Left lobe of liver (tissue), 2 donors: Measurements from ENCODE around the gene GPR150. TPM values are rescaled to one million over a fixed set of nuclear protein-coding genes. Genes with fewer than 3 reads are reported as not detected.
A peak's percentile ranks its signal among the peaks of the same experiment; 100 is the strongest.

Experiments
- ATAC-seq: fragments of 200-7000 bp; cut with Tn5 transposase; one replicate; pipeline ENCODE4 v1.9.1; 2020; ENCODE audit warnings: mild to moderate bottlenecking, moderate library complexity
- DNase-seq: peaks from one replicate; pipeline ENCODE4 v3.0.0-alpha.2; 2020; ENCODE audit warnings: low spot score
- total RNA-seq: library from RNA; stranded (reverse); gene quantifications from one replicate; pipeline ENCODE4 v1.2.1, GENCODE V29; 2021
- donor health status: DM: no; HTN: no; CAD: no; lungs with moderate emphysema.
- donor health status: DM: no; HTN: yes; CAD: no.

GPR150 gene
- 0.23 TPM for total RNA-seq

- DNase-seq (peak; percentile 58), ATAC-seq (peak; percentile 66)
Observed at GRCh38 chr5:95620030-95620869, at the start of gene GPR150. GPR150 (plus strand) TSS chr5:95620087; CDS start chr5:95620276, 189 bp downstream.

GRCh38 chr5:95572016-95572415, 47.9 kb upstream of the GPR150 start:
- DNase-seq (no peak), ATAC-seq (no peak)

GRCh38 chr5:95581576-95581975, 38.3 kb upstream of the GPR150 start:
- ATAC-seq (no peak), DNase-seq (no peak)

GRCh38 chr5:95583992-95584391, 35.9 kb upstream of the GPR150 start:
- DNase-seq, result no peak
- no peak for ATAC-seq

DNA sequence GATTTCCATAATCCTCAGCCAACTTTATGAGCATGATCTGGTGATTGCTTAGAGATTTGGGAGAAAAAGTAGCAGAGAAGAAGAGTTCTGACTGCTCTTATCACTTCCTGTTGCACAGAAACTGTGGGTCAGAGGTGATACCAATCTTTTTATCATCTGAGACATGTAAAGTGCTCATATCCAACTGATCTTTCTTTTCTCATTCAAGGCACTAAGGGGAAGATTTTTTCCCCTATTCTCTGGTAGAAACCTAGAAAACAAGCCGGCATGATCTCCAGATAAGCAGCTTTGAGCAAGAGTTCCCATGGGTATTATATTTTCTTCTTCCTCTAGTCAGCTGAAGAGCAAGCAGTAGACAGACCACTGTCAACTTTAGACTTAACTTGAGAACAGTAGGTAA, 29.0 kb upstream of the GPR150 start:
- DNase-seq (no peak), ATAC-seq (no peak)

DNA sequence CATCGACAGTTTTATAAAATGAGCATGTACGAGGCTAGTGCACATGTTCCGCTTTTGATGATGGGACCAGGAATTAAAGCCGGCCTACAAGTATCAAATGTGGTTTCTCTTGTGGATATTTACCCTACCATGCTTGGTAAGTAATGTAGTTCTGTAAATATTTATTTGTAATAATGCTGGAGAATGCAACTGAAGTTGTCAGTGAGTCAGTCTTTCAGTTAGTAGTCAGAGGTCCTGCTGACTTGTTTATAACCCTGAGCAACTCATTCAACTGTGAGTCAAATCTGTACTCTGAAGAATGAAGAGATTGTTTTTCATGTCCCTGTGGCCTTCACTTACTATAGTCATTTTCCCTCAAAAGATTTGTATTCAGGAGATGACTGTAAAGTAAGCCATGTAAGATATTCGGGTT, 28.4 kb upstream of the GPR150 start:
- DNase-seq, result no peak

GRCh38 chr5:95595289-95595931, 24.5 kb upstream of the GPR150 start:
- DNase-seq, result peak; percentile 80
- ATAC-seq, result peak; percentile 94

More for the DNA sequence above, 28.4 kb upstream of the GPR150 start:
- no peak for ATAC-seq

DNA sequence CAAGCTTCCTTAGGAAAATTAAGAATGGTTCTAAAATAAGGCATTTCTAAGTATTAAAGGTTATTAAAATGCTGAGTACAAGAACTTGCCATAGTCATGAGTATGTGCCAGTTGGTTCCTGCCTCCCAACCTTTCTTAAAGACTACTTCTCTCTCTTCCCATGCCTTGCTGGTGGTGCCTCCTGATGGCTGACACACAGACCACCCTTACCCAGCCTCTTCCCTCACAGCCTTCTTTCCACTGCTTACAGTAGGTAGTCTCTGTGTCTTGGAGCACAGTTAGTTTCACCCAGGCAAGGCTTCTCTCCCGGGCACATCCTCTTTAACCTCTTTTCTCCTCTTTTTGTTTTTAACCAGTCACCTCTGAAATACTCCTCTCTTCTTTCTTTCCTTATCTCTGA, 20.6 kb upstream of the GPR150 start:
- ATAC-seq (no peak), DNase-seq (no peak)

GRCh38 chr5:95600557-95600956, 19.3 kb upstream of the GPR150 start:
- no peak for DNase-seq
- ATAC-seq, result no peak

GRCh38 chr5:95605786-95606185, 14.1 kb upstream of the GPR150 start:
- no peak for DNase-seq
- ATAC-seq, result no peak

DNA sequence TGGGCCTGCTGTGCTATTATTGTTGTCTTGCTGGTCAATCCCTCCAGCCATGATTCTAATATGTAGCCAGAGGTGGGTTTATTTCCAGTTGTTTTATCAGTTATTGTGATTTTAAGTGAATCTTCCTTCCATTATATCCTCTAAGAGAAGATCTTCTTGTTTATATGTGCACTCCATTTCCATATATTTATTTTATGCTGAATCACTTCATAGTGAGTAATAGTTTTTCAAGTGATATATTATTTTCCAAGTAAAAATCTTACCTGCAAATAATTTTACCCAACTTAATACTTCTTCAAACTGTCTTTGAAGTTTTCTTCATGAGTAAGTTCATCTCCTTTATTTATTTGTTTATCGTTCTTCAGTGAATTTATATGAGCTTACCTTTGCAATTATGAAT, 13.5 kb upstream of the GPR150 start:
- ATAC-seq, result no peak
- no peak for DNase-seq

DNA sequence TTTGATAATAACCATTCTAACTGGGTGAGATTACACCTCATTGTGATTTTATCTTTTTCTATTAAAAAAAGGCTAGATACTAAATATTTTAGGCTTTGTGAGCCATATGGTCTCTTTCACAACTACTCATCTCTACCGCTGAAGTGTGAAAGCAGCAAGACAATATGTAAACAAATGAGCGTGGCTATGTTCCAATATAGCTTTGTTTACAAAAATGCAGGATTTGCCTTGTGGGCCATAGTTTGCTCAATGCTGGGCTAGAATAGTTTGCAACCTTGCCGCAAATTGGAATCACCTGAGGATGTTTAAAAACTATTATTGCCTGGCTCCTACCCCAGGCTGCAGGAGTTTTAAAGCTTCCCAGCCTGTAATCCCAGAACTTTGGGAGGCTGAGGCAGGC, 10.2 kb upstream of the GPR150 start:
- ATAC-seq (peak; percentile 57), DNase-seq (no peak)

- no peak for ATAC-seq
- DNase-seq, result no peak
Observed at GRCh38 chr5:95610546-95610945, 9.3 kb upstream of the GPR150 start.

DNA sequence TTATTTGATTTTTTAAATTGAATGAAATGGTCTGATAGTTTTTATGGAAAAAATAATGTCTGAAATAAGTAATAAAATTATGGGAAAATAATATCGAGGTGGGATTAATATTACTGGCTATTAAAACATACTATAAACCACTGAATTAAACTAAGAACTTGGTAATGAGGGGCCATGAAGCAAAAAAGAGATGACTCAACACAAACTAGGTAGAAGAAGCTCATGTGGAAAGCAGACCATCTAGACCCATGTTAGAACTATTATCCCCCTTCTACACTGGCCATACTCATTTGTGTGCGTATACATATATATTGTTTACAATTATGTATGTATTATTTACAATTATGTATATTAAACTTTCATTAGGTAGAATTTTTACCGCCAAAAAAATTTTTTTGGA, 8.5 kb upstream of the GPR150 start:
- DNase-seq (no peak), ATAC-seq (no peak)

- no peak for DNase-seq
- no peak for ATAC-seq
Observed at GRCh38 chr5:95613514-95613913, 6.4 kb upstream of the GPR150 start.

DNA sequence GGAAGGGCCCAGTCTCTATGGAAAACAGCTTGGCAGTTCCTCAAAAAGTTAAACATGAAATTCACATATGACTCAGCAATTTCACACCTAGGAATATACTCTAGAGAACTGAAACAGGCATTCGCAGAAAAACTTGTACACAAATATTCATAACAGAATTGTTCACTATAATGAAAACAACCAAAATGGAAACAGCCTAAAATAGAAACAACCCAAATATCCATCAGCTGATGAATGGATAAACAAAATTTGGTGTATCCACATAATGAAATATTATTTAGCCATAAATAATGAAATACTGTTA, 4.8 kb upstream of the GPR150 start:
- DNase-seq (no peak), ATAC-seq (no peak)

- DNase-seq, result no peak
- ATAC-seq, result no peak
Observed at GRCh38 chr5:95617057-95617456, 2.8 kb upstream of the GPR150 start.

- ATAC-seq, result no peak
- no peak for DNase-seq
Observed at GRCh38 chr5:95619096-95619495, 791 bp upstream of the GPR150 start.

DNA sequence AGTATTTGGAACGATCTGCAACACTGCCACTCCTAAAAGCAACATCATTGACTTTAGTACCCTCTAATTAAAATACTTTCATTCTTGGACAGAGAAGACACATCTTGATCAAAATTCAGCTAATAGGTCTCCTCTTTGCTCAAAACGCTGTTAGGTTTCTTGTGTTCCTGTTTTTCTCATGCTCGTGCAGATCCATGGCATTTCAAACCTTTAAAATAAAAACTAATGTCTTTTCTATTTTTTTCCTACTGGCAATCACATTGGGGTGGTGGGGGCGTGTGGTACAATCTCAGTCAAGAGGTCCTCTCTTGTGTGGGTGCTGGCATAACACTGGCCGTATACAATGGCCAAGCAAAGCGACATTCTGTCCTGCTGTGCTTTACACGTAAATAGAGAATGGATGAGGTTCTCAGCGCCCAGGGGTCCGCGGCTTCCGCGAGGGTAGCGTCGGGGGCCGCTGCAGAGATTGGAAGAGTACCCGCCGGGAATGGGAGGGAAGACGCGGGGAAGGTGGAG, 315 bp upstream of the GPR150 start:
- DNase-seq (no peak), ATAC-seq (no peak)

- peak; percentile 80 for ATAC-seq
- DNase-seq, result peak; percentile 58
Observed at GRCh38 chr5:95620870-95621838, 1.3 kb downstream of the GPR150 start.
